Measurements from ENCODE around the gene NSF.

The NSF gene

DNA sequence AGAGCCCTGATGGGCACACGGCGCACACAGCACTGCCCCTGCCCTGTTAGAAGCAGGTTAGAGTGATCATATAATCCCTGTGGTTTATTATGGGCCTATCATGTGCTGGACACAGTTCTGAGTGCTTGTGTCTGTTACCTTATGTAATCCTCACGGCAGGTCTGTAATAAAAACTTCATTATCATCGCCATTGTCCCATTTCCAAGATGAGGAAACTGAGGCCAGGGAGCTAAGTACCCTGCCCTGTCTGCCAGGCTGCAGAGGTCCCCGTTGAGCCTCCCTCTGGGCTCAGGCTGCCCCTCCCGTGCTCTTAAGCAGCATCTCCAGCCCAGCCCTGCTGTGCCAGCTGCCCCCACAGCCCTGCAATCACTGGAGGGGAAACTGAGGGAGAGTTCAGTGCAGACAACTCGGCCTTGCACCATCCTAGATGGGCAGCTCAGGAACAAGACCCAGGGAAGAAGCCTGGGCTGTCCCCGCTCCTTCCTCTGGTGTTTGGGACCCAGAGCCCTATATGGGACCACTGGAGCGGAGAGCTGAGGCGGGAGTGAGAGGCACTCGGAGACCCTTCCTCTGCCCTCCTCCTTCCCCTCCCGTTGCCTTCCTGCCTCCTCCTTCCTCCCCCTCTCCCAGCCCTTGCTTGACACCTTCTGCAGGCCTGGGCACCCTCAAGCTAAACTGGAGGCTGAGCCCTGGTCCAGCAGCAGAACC lies 186.0 kb downstream of the NSF start:
- no peak for TF ChIP-seq CTCF (IDR thresholded peaks at IDR 0.05; ENCODE audit: low read depth, low read length)
- DNase-seq (ENCODE audit: extremely low read depth, low read depth) = no peak

DNA sequence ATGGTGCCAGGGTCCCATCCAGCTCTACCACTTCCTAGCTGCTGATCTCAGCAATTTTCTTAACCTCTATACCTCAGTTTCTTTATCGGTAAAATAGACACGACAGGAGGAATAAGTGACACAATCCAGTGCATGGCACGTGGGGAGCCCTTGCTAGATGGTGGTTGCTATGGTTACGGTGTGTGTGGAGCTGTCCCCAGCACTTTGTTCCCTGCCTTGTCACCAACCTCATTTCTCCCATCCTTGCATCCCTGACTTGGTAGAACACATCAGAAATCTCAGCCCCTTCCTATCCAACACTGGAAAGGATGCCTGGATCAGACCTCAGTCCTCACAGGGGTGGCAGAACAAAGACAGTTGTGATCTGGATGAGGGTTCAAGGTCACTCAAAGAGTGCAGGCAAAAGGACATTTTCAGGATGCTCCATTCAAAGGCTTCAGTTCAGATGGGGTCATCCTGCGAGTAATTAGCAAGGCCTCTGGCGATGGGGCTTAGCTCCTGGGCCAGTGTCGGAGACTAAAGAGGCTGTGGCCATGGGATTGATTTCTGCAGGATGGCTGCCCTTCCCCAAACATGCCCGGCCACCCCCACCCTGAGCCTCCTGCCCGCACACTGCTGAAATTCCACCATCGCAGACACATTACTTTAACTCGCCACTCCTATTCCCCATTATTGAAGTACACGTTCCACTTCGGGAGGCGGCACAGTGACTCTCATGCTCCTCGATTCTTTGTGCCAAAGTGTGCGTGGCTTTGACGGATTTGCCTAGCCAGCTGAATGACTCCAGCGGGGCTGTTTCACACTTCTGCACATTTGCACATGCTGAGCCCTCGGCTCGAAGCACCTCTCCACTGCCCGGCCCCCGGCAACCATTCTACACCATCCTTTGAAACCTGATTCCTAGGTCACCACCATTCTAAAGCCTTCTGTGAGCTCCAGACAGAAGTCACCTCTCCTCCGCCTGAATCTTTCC lies 187.8 kb downstream of the NSF start:
- DNase-seq (ENCODE audit: extremely low read depth, low read depth) = no peak
- TF ChIP-seq CTCF (IDR thresholded peaks at IDR 0.05; ENCODE audit: low read depth, low read length) = no peak

GRCh38 chr17:46780003-46780373 lies 189.5 kb downstream of the NSF start:
- TF ChIP-seq CTCF (IDR thresholded peaks at IDR 0.05; ENCODE audit: low read depth, low read length) = no peak
- no peak for DNase-seq (ENCODE audit: extremely low read depth, low read depth)

DNA sequence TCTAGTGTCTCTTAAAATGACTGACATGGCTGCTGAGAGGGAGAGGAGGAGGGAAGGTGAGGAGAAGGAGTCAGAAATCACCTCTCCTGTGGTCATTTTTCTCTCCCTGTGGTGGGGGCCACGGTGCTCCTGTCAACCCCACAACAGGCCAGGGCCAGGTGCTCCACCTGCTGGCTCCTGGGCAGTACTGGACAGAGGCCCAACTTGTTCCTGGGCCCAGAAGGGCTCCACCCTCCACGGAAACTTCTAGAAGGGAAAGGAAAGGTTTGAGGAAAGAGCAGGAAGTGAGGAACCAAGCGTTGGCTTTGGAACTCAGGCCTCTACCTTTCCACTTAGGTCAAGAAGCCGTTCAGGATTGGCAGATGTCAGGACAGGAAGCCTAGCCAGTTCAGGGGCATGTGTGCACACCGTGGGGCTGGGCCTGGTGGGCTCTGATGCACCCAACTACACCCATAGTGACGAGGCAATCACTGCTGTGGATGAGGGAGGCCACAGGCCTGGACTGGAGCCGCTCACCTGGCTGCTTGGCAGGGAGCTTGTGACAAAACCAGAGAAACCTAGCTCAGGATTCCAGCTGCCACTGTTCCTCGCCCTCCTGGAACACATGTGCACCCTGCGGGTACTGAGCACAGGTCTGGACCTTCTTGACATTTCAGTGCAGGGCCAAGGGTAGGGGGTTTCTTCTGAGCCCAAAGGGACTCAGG lies 191.9 kb downstream of the NSF start:
- no peak for DNase-seq (ENCODE audit: extremely low read depth, low read depth)
- peak; percentile 41 for TF ChIP-seq CTCF (IDR thresholded peaks at IDR 0.05; ENCODE audit: low read depth, low read length)

DNA sequence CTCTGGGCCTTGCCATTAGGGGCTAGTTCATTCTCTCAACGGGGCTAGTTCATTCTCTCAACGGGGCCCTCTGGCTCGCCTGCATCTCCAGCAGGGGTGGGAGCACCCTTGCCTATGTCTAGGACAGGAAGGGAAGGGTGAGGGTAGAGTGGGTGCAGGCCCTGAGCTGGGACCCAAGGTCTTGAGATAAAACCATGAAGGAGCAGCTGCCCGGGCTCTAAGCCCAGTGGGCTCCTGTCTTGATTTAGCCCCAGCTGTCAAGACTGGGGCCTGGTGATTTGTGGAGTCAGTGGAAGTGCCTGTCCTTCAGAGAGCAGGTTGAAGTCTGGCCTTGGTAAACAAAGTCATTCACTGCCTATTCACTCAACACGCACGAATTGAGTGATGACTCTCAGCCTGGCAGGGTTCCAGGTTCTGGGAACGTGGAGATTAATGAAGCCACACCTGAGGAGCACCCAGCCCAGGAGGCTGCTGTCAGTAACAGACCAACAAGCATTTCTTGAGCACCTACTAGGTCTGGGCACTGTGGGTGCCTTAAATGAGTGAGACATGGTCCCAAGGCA lies 192.6 kb downstream of the NSF start:
- DNase-seq (ENCODE audit: extremely low read depth, low read depth) = no peak
- TF ChIP-seq CTCF (IDR thresholded peaks at IDR 0.05; ENCODE audit: low read depth, low read length) = no peak

DNA sequence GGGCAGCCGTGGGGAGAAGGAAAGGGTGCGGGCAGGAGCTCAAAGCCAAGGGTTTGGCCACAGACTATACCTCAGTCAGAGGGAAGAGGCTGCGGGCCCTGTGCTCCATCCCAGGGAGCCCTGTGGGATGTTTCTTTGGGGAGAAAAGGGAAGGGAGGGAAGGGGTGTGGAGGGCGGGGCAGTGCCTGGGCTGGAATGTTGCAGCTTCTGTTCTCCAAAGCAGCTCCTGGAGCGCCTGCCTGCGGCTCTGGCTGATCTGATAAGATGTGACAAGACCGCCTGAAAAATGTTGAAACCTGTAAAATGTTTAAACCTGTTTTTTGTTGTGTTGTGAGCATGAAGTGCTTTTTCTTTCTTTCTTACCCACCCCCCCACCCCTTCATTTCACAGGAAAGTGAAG lies 195.2 kb downstream of the NSF start:
- TF ChIP-seq CTCF (IDR thresholded peaks at IDR 0.05; ENCODE audit: low read depth, low read length) = no peak
- DNase-seq (ENCODE audit: extremely low read depth, low read depth) = no peak
